Right kidney (tissue), 1 donor: ENCODE measurements around the gene CBLC.
"Not testable (repeated sequence)": the region's sequence is repeated elsewhere in the genome, so short reads cannot be mapped to it uniquely, and the experiment has no call there.

Source experiments
- DNase-seq: peaks from one replicate; pipeline ENCODE4 v3.0.0-alpha.2; 2016

The CBLC gene

GRCh38 chr19:44765033-44765948 lies 12.4 kb upstream of the CBLC start:
- DNase-seq: no peak

GRCh38 chr19:44765949-44766335 lies 11.7 kb upstream of the CBLC start:
- DNase-seq: no peak

- no peak for DNase-seq
These were observed 10.2 kb upstream of the CBLC start for GRCh38 chr19:44767295-44768180.

GRCh38 chr19:44770550-44771257 lies 7.0 kb upstream of the CBLC start:
- peak; percentile 48 for DNase-seq

GRCh38 chr19:44772144-44772543 lies 5.5 kb upstream of the CBLC start:
- not testable (repeated sequence) for DNase-seq

GRCh38 chr19:44772959-44773358 lies 4.7 kb upstream of the CBLC start:
- no peak for DNase-seq

- no peak for DNase-seq
These were observed 1.9 kb upstream of the CBLC start for GRCh38 chr19:44775676-44776240.

GRCh38 chr19:44776402-44777096 lies 1.1 kb upstream of the CBLC start:
- DNase-seq: no peak

- DNase-seq: no peak
These were observed 1.5 kb downstream of the CBLC start for GRCh38 chr19:44779150-44779549.

- DNase-seq: not testable (repeated sequence)
These were observed 4.0 kb downstream of the CBLC start for GRCh38 chr19:44781694-44782093.

GRCh38 chr19:44782729-44783128 lies 5.0 kb downstream of the CBLC start:
- DNase-seq: no peak

GRCh38 chr19:44783545-44783944 lies 5.9 kb downstream of the CBLC start:
- no peak for DNase-seq

GRCh38 chr19:44785271-44785670 lies 7.6 kb downstream of the CBLC start:
- no peak for DNase-seq

- no peak for DNase-seq
These were observed 8.3 kb downstream of the CBLC start for GRCh38 chr19:44785993-44786392.

GRCh38 chr19:44788971-44789370 lies 11.3 kb downstream of the CBLC start:
- DNase-seq: no peak

GRCh38 chr19:44789943-44790483 lies 12.3 kb downstream of the CBLC start:
- no peak for DNase-seq

GRCh38 chr19:44792281-44792680 lies 14.6 kb downstream of the CBLC start:
- DNase-seq: no peak

GRCh38 chr19:44794610-44795009 lies 16.9 kb downstream of the CBLC start:
- no peak for DNase-seq

GRCh38 chr19:44795398-44795987 lies 17.8 kb downstream of the CBLC start:
- DNase-seq: no peak

- no peak for DNase-seq
These were observed 19.0 kb downstream of the CBLC start for GRCh38 chr19:44796701-44797115.
